SK-N-SH treated with all-trans-retinoic acid at 6 μM for 48 hours (cell line): ENCODE data around the gene SUGCT.

Experiments used
- ATAC-seq: fragments of 200-7000 bp; cut with Tn5 transposase; 3 replicates; pipeline ENCODE4 v1.9.1; 2020; ENCODE audit warnings: mild to moderate bottlenecking, moderate library complexity
- ARNTL ChIP-seq: fragments of 450-650 bp; formaldehyde crosslinking; IDR thresholded peaks from 2 replicates; pipeline ENCODE4 v1.5.0; 2020; ENCODE audit warnings: low read depth, mild to moderate bottlenecking, moderate library complexity, borderline replicate concordance
- BACH2 ChIP-seq: fragments of 250-450 bp; sonication (Bioruptor Pico); IDR thresholded peaks from 2 replicates; pipeline ENCODE4 v1.9.0; 2021; ENCODE audit warnings: mild to moderate bottlenecking, borderline replicate concordance
- CSDC2 ChIP-seq: fragments of 250-450 bp; sonication (Bioruptor Pico); IDR thresholded peaks from 2 replicates; pipeline ENCODE4 v1.5.0; 2020; ENCODE audit warnings: mild to moderate bottlenecking, moderate library complexity
- ESRRG ChIP-seq: fragments of 250-450 bp; sonication (Bioruptor Pico); IDR thresholded peaks from 2 replicates; pipeline ENCODE4 v1.6.1; 2021; ENCODE audit warnings: mild to moderate bottlenecking
- GLIS3 ChIP-seq: fragments of 250-450 bp; sonication (Bioruptor Pico); IDR thresholded peaks from 2 replicates; pipeline ENCODE4 v1.5.0; 2020; ENCODE audit warnings: mild to moderate bottlenecking, moderate library complexity
- OSR1 ChIP-seq: fragments of 250-450 bp; sonication (Bioruptor Pico); IDR thresholded peaks from 2 replicates; pipeline ENCODE4 v1.8.0; 2022; ENCODE audit warnings: moderate library complexity, mild to moderate bottlenecking, inconsistent platforms
- RARB ChIP-seq: fragments of 250-450 bp; sonication (Bioruptor Pico); IDR thresholded peaks from 2 replicates; pipeline ENCODE4 v1.8.0; 2021; ENCODE audit warnings: mild to moderate bottlenecking, moderate library complexity
- TOX ChIP-seq: fragments of 250-450 bp; sonication (Bioruptor Pico); IDR thresholded peaks from 2 replicates; pipeline ENCODE4 v1.8.0; 2021; ENCODE audit warnings: mild to moderate bottlenecking, moderate library complexity, borderline replicate concordance
- ZC3H10 ChIP-seq: fragments of 250-450 bp; sonication (Bioruptor Pico); IDR thresholded peaks from 2 replicates; pipeline ENCODE4 v1.5.1; 2021; ENCODE audit warnings: mild to moderate bottlenecking, moderate library complexity
- ZFP3 ChIP-seq: fragments of 250-450 bp; sonication (Bioruptor Pico); IDR thresholded peaks from 2 replicates; pipeline ENCODE4 v1.5.0; 2020; ENCODE audit warnings: mild to moderate bottlenecking, moderate library complexity
- ZFP30 ChIP-seq: fragments of 450-650 bp; formaldehyde crosslinking; IDR thresholded peaks from 2 replicates; pipeline ENCODE4 v1.5.0; 2022; ENCODE audit warnings: mild to moderate bottlenecking, moderate library complexity
- ZNF565 ChIP-seq: fragments of 450-650 bp; formaldehyde crosslinking; conservative IDR thresholded peaks from 2 replicates; pipeline ENCODE4 v1.5.0; 2020; ENCODE audit warnings: low read depth, mild to moderate bottlenecking, moderate library complexity
- ZNF70 ChIP-seq: fragments of 450-650 bp; formaldehyde crosslinking; IDR thresholded peaks from 2 replicates; pipeline ENCODE4 v1.5.0; 2020; ENCODE audit warnings: mild to moderate bottlenecking, moderate library complexity
- TF ChIP-seq, protein P1 (sequence below): fragments of 250-450 bp; sonication (Bioruptor Pico); IDR thresholded peaks from 2 replicates; pipeline ENCODE4 v1.5.1; 2020; ENCODE audit warnings: low read depth, mild to moderate bottlenecking, moderate library complexity
- TF ChIP-seq, protein P2 (sequence below): fragments of 250-450 bp; sonication (Bioruptor Pico); IDR thresholded peaks from 2 replicates; pipeline ENCODE4 v1.8.0; 2020; ENCODE audit warnings: mild to moderate bottlenecking, moderate library complexity, borderline replicate concordance
- TF ChIP-seq, protein P3 (sequence below): fragments of 250-450 bp; sonication (Bioruptor Pico); IDR thresholded peaks from 2 replicates; pipeline ENCODE4 v1.5.0; 2020; ENCODE audit warnings: mild to moderate bottlenecking, moderate library complexity
- TF ChIP-seq, protein P4 (sequence below): fragments of 250-450 bp; sonication (Bioruptor Pico); IDR thresholded peaks from 2 replicates; pipeline ENCODE4 v1.5.1; 2021; ENCODE audit warnings: mild to moderate bottlenecking, moderate library complexity
- TF ChIP-seq, protein P5 (sequence below): fragments of 250-450 bp; sonication (Bioruptor Pico); IDR thresholded peaks from 2 replicates; pipeline ENCODE4 v1.8.0; 2021; ENCODE audit warnings: low read depth, mild to moderate bottlenecking, moderate library complexity, borderline replicate concordance

Gene SUGCT

DNA sequence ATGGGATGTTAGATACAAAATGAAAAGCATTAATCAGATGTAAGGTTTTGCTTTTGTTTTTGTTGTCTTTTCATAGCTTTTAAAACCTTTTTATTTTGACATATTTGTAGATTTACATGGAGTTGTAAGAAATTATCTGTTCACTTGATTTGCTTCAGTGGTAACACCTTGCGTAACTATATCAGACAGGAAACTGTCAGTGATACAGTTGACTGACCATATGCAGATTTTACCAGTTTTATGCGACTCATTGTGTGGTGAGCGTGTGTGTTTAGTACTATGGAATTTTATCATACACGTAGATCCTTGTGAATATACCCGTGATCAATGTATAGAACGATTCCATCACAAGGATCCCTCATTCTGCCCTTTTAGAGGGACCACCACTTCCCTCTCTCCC, 701.4 kb downstream of the SUGCT start:
- ATAC-seq = no peak
- no peak for TF ChIP-seq ZFP3
- TF ChIP-seq CSDC2 (CRISPR knock-in tag) = no peak
- TF ChIP-seq, protein P1, sequence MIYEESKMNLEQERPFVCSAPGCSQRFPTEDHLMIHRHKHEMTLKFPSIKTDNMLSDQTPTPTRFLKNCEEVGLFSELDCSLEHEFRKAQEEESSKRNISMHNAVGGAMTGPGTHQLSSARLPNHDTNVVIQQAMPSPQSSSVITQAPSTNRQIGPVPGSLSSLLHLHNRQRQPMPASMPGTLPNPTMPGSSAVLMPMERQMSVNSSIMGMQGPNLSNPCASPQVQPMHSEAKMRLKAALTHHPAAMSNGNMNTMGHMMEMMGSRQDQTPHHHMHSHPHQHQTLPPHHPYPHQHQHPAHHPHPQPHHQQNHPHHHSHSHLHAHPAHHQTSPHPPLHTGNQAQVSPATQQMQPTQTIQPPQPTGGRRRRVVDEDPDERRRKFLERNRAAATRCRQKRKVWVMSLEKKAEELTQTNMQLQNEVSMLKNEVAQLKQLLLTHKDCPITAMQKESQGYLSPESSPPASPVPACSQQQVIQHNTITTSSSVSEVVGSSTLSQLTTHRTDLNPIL (CRISPR knock-in tag) = no peak
- TF ChIP-seq ZNF70 (CRISPR knock-in tag) = no peak
- no peak for TF ChIP-seq GLIS3 (CRISPR knock-in tag)
- no peak for TF ChIP-seq ZNF565 (CRISPR knock-in tag)
- TF ChIP-seq ZFP30 (CRISPR knock-in tag) = no peak
- TF ChIP-seq ESRRG (CRISPR knock-in tag) = no peak
- TF ChIP-seq, protein P2, sequence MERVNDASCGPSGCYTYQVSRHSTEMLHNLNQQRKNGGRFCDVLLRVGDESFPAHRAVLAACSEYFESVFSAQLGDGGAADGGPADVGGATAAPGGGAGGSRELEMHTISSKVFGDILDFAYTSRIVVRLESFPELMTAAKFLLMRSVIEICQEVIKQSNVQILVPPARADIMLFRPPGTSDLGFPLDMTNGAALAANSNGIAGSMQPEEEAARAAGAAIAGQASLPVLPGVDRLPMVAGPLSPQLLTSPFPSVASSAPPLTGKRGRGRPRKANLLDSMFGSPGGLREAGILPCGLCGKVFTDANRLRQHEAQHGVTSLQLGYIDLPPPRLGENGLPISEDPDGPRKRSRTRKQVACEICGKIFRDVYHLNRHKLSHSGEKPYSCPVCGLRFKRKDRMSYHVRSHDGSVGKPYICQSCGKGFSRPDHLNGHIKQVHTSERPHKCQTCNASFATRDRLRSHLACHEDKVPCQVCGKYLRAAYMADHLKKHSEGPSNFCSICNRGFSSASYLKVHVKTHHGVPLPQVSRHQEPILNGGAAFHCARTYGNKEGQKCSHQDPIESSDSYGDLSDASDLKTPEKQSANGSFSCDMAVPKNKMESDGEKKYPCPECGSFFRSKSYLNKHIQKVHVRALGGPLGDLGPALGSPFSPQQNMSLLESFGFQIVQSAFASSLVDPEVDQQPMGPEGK (CRISPR knock-in tag) = no peak
- TF ChIP-seq ARNTL (CRISPR knock-in tag) = no peak
- TF ChIP-seq, protein P3, sequence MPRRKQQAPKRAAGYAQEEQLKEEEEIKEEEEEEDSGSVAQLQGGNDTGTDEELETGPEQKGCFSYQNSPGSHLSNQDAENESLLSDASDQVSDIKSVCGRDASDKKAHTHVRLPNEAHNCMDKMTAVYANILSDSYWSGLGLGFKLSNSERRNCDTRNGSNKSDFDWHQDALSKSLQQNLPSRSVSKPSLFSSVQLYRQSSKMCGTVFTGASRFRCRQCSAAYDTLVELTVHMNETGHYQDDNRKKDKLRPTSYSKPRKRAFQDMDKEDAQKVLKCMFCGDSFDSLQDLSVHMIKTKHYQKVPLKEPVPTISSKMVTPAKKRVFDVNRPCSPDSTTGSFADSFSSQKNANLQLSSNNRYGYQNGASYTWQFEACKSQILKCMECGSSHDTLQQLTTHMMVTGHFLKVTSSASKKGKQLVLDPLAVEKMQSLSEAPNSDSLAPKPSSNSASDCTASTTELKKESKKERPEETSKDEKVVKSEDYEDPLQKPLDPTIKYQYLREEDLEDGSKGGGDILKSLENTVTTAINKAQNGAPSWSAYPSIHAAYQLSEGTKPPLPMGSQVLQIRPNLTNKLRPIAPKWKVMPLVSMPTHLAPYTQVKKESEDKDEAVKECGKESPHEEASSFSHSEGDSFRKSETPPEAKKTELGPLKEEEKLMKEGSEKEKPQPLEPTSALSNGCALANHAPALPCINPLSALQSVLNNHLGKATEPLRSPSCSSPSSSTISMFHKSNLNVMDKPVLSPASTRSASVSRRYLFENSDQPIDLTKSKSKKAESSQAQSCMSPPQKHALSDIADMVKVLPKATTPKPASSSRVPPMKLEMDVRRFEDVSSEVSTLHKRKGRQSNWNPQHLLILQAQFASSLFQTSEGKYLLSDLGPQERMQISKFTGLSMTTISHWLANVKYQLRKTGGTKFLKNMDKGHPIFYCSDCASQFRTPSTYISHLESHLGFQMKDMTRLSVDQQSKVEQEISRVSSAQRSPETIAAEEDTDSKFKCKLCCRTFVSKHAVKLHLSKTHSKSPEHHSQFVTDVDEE = no peak
- TF ChIP-seq, protein P4, sequence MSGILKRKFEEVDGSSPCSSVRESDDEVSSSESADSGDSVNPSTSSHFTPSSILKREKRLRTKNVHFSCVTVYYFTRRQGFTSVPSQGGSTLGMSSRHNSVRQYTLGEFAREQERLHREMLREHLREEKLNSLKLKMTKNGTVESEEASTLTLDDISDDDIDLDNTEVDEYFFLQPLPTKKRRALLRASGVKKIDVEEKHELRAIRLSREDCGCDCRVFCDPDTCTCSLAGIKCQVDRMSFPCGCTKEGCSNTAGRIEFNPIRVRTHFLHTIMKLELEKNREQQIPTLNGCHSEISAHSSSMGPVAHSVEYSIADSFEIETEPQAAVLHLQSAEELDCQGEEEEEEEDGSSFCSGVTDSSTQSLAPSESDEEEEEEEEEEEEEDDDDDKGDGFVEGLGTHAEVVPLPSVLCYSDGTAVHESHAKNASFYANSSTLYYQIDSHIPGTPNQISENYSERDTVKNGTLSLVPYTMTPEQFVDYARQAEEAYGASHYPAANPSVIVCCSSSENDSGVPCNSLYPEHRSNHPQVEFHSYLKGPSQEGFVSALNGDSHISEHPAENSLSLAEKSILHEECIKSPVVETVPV (CRISPR knock-in tag) = no peak
- no peak for TF ChIP-seq RARB (CRISPR knock-in tag)
- no peak for TF ChIP-seq TOX (CRISPR knock-in tag)

DNA sequence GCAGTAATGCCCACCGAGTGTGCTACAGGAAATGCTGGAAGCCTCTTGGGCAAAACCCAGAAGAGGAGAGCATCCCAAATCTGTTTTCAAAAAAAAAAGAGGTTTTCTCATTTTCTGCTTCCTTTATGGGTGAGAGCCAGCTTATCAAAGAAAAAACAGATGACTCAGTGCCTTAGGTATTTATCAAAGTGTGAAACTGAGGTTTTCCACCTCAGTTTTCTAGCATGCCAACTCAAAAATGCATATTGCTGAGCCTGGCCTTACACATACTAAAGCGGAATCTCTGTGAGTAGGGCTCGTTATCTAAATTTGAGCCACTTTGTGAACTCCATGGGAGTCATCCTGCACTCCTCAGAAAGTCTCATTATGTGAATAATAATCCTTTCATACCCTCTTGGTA, 705.1 kb downstream of the SUGCT start:
- TF ChIP-seq, protein P4 (CRISPR knock-in tag) = no peak
- TF ChIP-seq OSR1 (CRISPR knock-in tag) = no peak
- no peak for TF ChIP-seq ZC3H10
- TF ChIP-seq, protein P3 = no peak
- no peak for TF ChIP-seq GLIS3 (CRISPR knock-in tag)
- TF ChIP-seq ZFP3 = no peak
- no peak for TF ChIP-seq BACH2 (CRISPR knock-in tag)
- TF ChIP-seq, protein P5, sequence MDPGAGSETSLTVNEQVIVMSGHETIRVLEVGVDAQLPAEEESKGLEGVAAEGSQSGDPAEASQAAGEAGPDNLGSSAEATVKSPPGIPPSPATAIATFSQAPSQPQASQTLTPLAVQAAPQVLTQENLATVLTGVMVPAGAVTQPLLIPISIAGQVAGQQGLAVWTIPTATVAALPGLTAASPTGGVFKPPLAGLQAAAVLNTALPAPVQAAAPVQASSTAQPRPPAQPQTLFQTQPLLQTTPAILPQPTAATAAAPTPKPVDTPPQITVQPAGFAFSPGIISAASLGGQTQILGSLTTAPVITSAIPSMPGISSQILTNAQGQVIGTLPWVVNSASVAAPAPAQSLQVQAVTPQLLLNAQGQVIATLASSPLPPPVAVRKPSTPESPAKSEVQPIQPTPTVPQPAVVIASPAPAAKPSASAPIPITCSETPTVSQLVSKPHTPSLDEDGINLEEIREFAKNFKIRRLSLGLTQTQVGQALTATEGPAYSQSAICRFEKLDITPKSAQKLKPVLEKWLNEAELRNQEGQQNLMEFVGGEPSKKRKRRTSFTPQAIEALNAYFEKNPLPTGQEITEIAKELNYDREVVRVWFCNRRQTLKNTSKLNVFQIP (CRISPR knock-in tag) = no peak
- no peak for TF ChIP-seq ZNF70 (CRISPR knock-in tag)
- no peak for TF ChIP-seq ARNTL (CRISPR knock-in tag)
- TF ChIP-seq, protein P2 (CRISPR knock-in tag) = no peak
- no peak for TF ChIP-seq ZNF565 (CRISPR knock-in tag)

More for the DNA sequence above, 705.1 kb downstream of the SUGCT start:
- no peak for ATAC-seq
